AG10803 (cell line): Measurements from ENCODE around the gene CDH22.

Experiments used
- DNase-seq: peaks from one replicate; pipeline ENCODE4 v3.0.0; 2010; ENCODE audit warnings: low read depth
- H3K4me3 ChIP-seq: 2 replicates; pipeline ENCODE4 v1.5.1; 2011; ENCODE audit warnings: mild to moderate bottlenecking, low read length, control low read depth
- CTCF ChIP-seq: conservative IDR thresholded peaks from 2 replicates; pipeline ENCODE4 v1.5.1; 2011; ENCODE audit warnings: mild to moderate bottlenecking, low read length, control low read depth, inconsistent platforms

CDH22 gene

DNA sequence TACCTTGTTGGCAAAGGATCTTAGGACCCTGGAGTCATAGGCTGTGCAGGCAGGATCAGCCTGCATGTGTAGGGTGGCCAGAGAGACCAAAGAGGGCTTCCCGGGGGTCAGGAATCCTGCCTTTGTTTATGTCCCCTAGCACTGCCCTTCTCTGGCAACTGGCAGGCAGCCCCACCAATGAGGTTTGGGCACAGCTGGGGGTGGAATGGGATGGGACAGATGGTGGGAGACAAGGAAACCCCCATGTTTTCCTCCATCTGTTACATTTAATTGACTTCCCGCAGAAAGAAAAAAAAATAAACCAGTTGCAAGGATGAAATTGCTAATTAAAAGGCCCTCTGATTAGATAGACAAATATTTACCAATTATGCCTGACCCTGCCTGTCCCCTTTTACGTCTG is 162.6 kb downstream of the CDH22 start:
- no peak overlapping the region for H3K4me3 ChIP-seq
- DNase-seq = no peak
- TF ChIP-seq CTCF = no peak

- TF ChIP-seq CTCF = no peak
- no peak overlapping the region for H3K4me3 ChIP-seq
- no peak for DNase-seq
Measured at GRCh38 chr20:46144432-46145025, 163.8 kb downstream of the CDH22 start.

- no peak for DNase-seq
- H3K4me3 ChIP-seq = no peak overlapping the region
- TF ChIP-seq CTCF = no peak
Measured at GRCh38 chr20:46142124-46142523, 166.2 kb downstream of the CDH22 start.

- no peak overlapping the region for H3K4me3 ChIP-seq
- TF ChIP-seq CTCF = no peak
- no peak for DNase-seq
Measured at GRCh38 chr20:46139908-46140482, 168.3 kb downstream of the CDH22 start.

DNA sequence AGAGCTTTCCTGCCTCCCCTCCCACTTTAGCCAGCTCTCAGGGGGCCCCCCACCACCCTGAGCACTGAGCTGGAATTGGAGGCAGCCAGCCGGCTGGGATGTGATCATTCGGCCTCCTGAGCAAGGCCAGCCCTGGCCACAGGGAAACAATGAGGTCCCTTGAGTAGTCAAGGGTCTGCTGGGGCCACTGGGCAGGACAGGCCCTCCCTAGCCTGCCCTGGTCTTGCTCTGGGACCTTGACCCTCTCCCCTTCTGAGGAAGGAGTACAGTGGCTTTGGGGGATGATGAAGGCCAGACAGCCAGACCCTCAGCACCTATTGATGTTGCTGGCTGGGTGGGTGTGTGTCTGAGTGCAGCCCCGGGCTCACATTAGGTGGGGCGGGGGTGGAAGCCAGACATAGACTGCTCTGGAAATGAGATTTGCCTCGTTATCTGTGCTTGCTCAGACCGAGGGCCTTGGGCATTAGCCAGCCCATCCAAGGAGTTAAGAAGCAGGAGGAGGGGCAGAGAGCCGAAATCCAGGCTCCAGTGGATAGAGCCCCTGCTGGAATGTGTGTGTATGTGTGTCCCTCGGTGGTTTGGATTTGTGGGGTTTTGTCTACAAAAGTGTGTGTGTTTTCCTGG is 168.9 kb downstream of the CDH22 start:
- no peak for TF ChIP-seq CTCF
- no peak for DNase-seq
- no peak overlapping the region for H3K4me3 ChIP-seq

GRCh38 chr20:46137816-46138215 is 170.5 kb downstream of the CDH22 start:
- TF ChIP-seq CTCF = no peak
- DNase-seq = no peak
- H3K4me3 ChIP-seq = no peak overlapping the region
